ENCODE data around the gene FKBP4. TPM values are rescaled to one million over a fixed set of nuclear protein-coding genes. Genes with fewer than 3 reads are reported as not detected.

FKBP4 gene
- total and polyA plus RNA-seq, 2 of the 13 experiments (the other 11 are each of a cell fraction or from before 2014, with no cell fraction given), result 25.7 to 66.1 TPM

DNA sequence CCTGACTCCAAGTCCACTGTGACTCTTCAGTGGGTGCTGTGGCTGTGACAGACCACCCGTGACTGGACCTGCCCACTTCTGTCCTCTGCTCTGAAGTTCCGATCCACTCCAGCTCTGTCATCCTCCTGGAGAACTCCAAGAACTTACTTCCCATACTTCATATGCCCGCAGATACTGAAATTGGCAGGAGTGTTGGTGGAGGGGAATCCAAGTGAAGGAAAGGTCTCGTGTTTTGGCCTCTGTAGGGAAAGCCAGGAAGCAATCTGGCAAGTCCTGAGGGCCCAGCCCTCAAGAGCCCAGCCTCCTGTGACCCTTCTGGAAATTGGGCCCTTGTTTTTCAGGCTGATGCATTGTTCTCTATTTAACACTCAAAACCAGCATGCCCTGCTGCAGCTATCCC lies 22.4 kb upstream of the FKBP4 start:
- FAIRE-seq, result no peak
- POLR2A ChIA-PET, result no interaction called here

More for the DNA sequence above, 22.4 kb upstream of the FKBP4 start:
- Histone ChIP-seq H3K9ac (ENCODE audit: insufficient read depth, low read depth, low read length) (no peak overlapping the region), H3K27ac (ENCODE audit: extremely low read length, insufficient read depth, low read length) (no peak overlapping the region), H3K27me3 (ENCODE audit: control insufficient read depth in 1 of 2, insufficient read depth in 2 of 2, low read length in 2 of 2) (peaks cover 5 to 54% of the 10 kb centered on the region in 2 experiments; a peak in 4 of 5 replicates), H3K4me2 (ENCODE audit: low read depth, low read length) (no peak overlapping the region), H2AFZ (ENCODE audit: low read length) (no peak overlapping the region), H4K20me1 (ENCODE audit: insufficient read depth, low read length) (no peaks in the 10 kb centered on the region), H3K36me3 (replicated peaks in 1 of 2; ENCODE audit: control insufficient read depth in 1 of 2, insufficient read depth in 2 of 2, low read length in 2 of 2) (no peaks in the 10 kb centered on the region), H3K4me3 (replicated peaks in 1 of 3; ENCODE audit: insufficient read depth in 1 of 3, low read depth in 2 of 3, low read length in 3 of 3) (no peak overlapping the region), H3K79me2 (ENCODE audit: insufficient read depth, low read length) (no peaks in the 10 kb centered on the region), H3K4me1 (ENCODE audit: insufficient read depth, low read length) (no peaks in the 10 kb centered on the region), H3K9me3 (ENCODE audit: low read length) (no peaks in the 10 kb centered on the region)
- TF ChIP-seq, protein P1, sequence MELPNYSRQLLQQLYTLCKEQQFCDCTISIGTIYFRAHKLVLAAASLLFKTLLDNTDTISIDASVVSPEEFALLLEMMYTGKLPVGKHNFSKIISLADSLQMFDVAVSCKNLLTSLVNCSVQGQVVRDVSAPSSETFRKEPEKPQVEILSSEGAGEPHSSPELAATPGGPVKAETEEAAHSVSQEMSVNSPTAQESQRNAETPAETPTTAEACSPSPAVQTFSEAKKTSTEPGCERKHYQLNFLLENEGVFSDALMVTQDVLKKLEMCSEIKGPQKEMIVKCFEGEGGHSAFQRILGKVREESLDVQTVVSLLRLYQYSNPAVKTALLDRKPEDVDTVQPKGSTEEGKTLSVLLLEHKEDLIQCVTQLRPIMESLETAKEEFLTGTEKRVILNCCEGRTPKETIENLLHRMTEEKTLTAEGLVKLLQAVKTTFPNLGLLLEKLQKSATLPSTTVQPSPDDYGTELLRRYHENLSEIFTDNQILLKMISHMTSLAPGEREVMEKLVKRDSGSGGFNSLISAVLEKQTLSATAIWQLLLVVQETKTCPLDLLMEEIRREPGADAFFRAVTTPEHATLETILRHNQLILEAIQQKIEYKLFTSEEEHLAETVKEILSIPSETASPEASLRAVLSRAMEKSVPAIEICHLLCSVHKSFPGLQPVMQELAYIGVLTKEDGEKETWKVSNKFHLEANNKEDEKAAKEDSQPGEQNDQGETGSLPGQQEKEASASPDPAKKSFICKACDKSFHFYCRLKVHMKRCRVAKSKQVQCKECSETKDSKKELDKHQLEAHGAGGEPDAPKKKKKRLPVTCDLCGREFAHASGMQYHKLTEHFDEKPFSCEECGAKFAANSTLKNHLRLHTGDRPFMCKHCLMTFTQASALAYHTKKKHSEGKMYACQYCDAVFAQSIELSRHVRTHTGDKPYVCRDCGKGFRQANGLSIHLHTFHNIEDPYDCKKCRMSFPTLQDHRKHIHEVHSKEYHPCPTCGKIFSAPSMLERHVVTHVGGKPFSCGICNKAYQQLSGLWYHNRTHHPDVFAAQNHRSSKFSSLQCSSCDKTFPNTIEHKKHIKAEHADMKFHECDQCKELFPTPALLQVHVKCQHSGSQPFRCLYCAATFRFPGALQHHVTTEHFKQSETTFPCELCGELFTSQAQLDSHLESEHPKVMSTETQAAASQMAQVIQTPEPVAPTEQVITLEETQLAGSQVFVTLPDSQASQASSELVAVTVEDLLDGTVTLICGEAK (IDR thresholded peaks at IDR 0.05), result no peak
- TF ChIP-seq, protein P1 (CRISPR knock-in tag; IDR thresholded peaks at IDR 0.05), result no peak
- TF ChIP-seq ARNT (IDR thresholded peaks at IDR 0.05) (no peak), THAP7 (CRISPR knock-in tag; IDR thresholded peaks at IDR 0.05) (no peak), HNRNPUL1 (IDR thresholded peaks at IDR 0.05; ENCODE audit: low read depth, low read length) (no peak), FOXP1 (IDR thresholded peaks at IDR 0.05) (no peak), FOXP1 (CRISPR knock-in tag; IDR thresholded peaks at IDR 0.05) (no peak), SOX5 (CRISPR knock-in tag; IDR thresholded peaks at IDR 0.05; ENCODE audit: borderline replicate concordance) (no peak), CC2D1A (CRISPR knock-in tag; IDR thresholded peaks at IDR 0.05) (no peak), MAFF (IDR thresholded peaks at IDR 0.05; ENCODE audit: low read depth, low read length) (no peak), ZBTB3 (CRISPR knock-in tag; IDR thresholded peaks at IDR 0.05; ENCODE audit: borderline replicate concordance, low read depth) (no peak), NAIF1 (CRISPR knock-in tag; IDR thresholded peaks at IDR 0.05; ENCODE audit: borderline replicate concordance) (no peak)
- no TSS peak for BruUV-seq (replicated peaks)
- intact Hi-C loops (cut with micrococcal nuclease; ENCODE audit: unreplicated experiment) (no loop called here), in situ Hi-C loops (cut with HindIII; ENCODE audit: extremely low pct_ligation_motif_present, low pct_unique_long_range_greater_than_20kb) (no loop called here)
- DNase-seq (ENCODE audit: low spot score) (no peak), ATAC-seq (no peak)
- CTCF ChIA-PET (ENCODE audit: low intra/inter-chr PET ratio, low total read pairs), result no interaction called here
- WGBS (ENCODE audit: low lambda C conversion rate), result 18% methylated on average over 4 of the region's 4 CpGs

Measured in HepG2 (cell line).